Mesenchymal stem cell (in vitro differentiated cells and primary cell): ENCODE results near the gene ACTR3.
A peak's percentile ranks its signal among the peaks of the same experiment; 100 is the strongest.

Experiments used
- DNase-seq: peaks from one replicate; pipeline ENCODE4 v3.0.0-alpha.2; 2013
- H2AFZ ChIP-seq: one replicate; pipeline ENCODE4 v1.6.1; 2013; ENCODE audit warnings: low read depth, mild to moderate bottlenecking, control low read depth, inconsistent platforms, low read length, moderate library complexity
- H2AK5ac ChIP-seq: 2 replicates; pipeline ENCODE4 v1.6.1; 2013; ENCODE audit warnings: low read length, moderate library complexity, mild to moderate bottlenecking, inconsistent platforms; ENCODE audit not compliant: severe bottlenecking
- H2BK120ac ChIP-seq: one replicate; pipeline ENCODE4 v1.6.1; 2013; ENCODE audit warnings: low read depth, mild to moderate bottlenecking, inconsistent platforms, low read length, moderate library complexity
- H2BK12ac ChIP-seq, 2 experiments: one replicate each; pipeline ENCODE4 v1.6.1; 2013; ENCODE audit warnings: inconsistent platforms in 2 of 2, low read length in 2 of 2, mild to moderate bottlenecking in 2 of 2, moderate library complexity in 2 of 2, control low read depth in 1 of 2
- H2BK15ac ChIP-seq: one replicate; pipeline ENCODE4 v1.6.1; 2013; ENCODE audit warnings: mild to moderate bottlenecking, low read depth, inconsistent platforms; ENCODE audit not compliant: poor library complexity, severe bottlenecking
- H2BK5ac ChIP-seq: 2 replicates; pipeline ENCODE4 v1.6.1; 2013; ENCODE audit warnings: low read depth, mild to moderate bottlenecking, low read length, control low read depth, inconsistent platforms; ENCODE audit not compliant: poor library complexity, severe bottlenecking
- H3K14ac ChIP-seq, 2 experiments: one replicate each; pipeline ENCODE4 v1.6.1; 2013; ENCODE audit warnings: inconsistent platforms in 2 of 2, low read length in 2 of 2, control low read depth in 1 of 2, mild to moderate bottlenecking in 1 of 2, moderate library complexity in 1 of 2
- H3K18ac ChIP-seq, 2 experiments: one replicate each; pipeline ENCODE4 v1.6.1; 2013; ENCODE audit warnings: inconsistent platforms in 2 of 2, low read length in 2 of 2, control low read depth in 1 of 2, low read depth in 1 of 2, mild to moderate bottlenecking in 1 of 2
- H3K23ac ChIP-seq, 2 experiments: one replicate each; pipeline ENCODE4 v1.6.1; 2013; ENCODE audit warnings: inconsistent platforms in 2 of 2, low read length in 2 of 2, mild to moderate bottlenecking in 2 of 2, moderate library complexity in 2 of 2, control low read depth in 1 of 2
- H3K27ac ChIP-seq: 2 replicates; pipeline ENCODE4 v1.5.1; 2013; ENCODE audit warnings: mild to moderate bottlenecking, moderate library complexity, low read length, control low read depth, inconsistent platforms; ENCODE audit not compliant: poor library complexity, severe bottlenecking
- H3K27me3 ChIP-seq, 2 experiments: 2 replicates each; pipeline versions ENCODE4 v1.6.1 to v1.7.0; 2013; ENCODE audit warnings: low read length in 2 of 2, mild to moderate bottlenecking in 2 of 2, moderate library complexity in 2 of 2, control low read depth in 1 of 2, inconsistent platforms in 1 of 2; ENCODE audit not compliant: control insufficient read depth in 1 of 2, insufficient read depth in 1 of 2
- H3K36me3 ChIP-seq, 2 experiments: 2 replicates each; pipeline versions ENCODE4 v1.6.1 to v1.7.0; 2013; ENCODE audit warnings: low read length in 2 of 2, control low read depth in 1 of 2, inconsistent platforms in 1 of 2, low read depth in 1 of 2, mild to moderate bottlenecking in 1 of 2; ENCODE audit not compliant: insufficient read depth in 2 of 2, control insufficient read depth in 1 of 2
- H3K4ac ChIP-seq, 2 experiments: one replicate each; pipeline ENCODE4 v1.6.1; 2013; ENCODE audit warnings: inconsistent platforms in 2 of 2, low read length in 2 of 2, mild to moderate bottlenecking in 2 of 2, moderate library complexity in 2 of 2, control low read depth in 1 of 2, low read depth in 1 of 2
- H3K4me1 ChIP-seq: 2 replicates; pipeline ENCODE4 v1.6.1; 2013; ENCODE audit warnings: low read depth, low read length, control low read depth; ENCODE audit not compliant: control insufficient read depth, insufficient read depth
- H3K4me2 ChIP-seq: 2 replicates; pipeline ENCODE4 v1.6.1; 2013; ENCODE audit warnings: low read length, mild to moderate bottlenecking, inconsistent platforms; ENCODE audit not compliant: poor library complexity, severe bottlenecking
- H3K4me3 ChIP-seq, 2 experiments: 2 replicates each; pipeline versions ENCODE4 v1.5.1 to v1.7.0; 2013; ENCODE audit warnings: low read length in 2 of 2, mild to moderate bottlenecking in 2 of 2, control low read depth in 1 of 2, low read depth in 1 of 2; ENCODE audit not compliant: insufficient read depth in 1 of 2
- H3K79me1 ChIP-seq: replicated peaks from 2 replicates; pipeline ENCODE4 v1.6.1; 2013; ENCODE audit warnings: mild to moderate bottlenecking, control low read depth, low read length, inconsistent platforms; ENCODE audit not compliant: poor library complexity, severe bottlenecking
- H3K9ac ChIP-seq: 2 replicates; pipeline ENCODE4 v1.7.0; 2013; ENCODE audit warnings: mild to moderate bottlenecking, low read length, moderate library complexity
- H3K9me3 ChIP-seq: 2 replicates; pipeline ENCODE4 v1.7.0; 2013; ENCODE audit warnings: mild to moderate bottlenecking, low read length; ENCODE audit not compliant: control insufficient read depth
- H4K8ac ChIP-seq: one replicate; pipeline ENCODE4 v1.6.1; 2013; ENCODE audit warnings: inconsistent platforms, mild to moderate bottlenecking, low read length, moderate library complexity
- H4K91ac ChIP-seq: one replicate; pipeline ENCODE4 v1.6.1; 2013; ENCODE audit warnings: mild to moderate bottlenecking, low read length, inconsistent platforms
- WGBS: methylation state at CpG from one replicate; pipeline ENCODE4 v1.1.7; 2013; ENCODE audit warnings: mixed read lengths; 5-methylcytosine and 5-hydroxymethylcytosine counted together

The ACTR3 gene

GRCh38 chr2:113878743-113879142 is 11.1 kb upstream of the ACTR3 start:
- no peak overlapping the region for H3K23ac ChIP-seq
- no peak overlapping the region for H2BK120ac ChIP-seq
- H2BK5ac ChIP-seq = no peak overlapping the region
- H3K27me3 ChIP-seq = no peaks in the 10 kb centered on the region
- H3K14ac ChIP-seq = no peak overlapping the region
- no peaks in the 10 kb centered on the region for H3K9me3 ChIP-seq
- no peak overlapping the region for H2AK5ac ChIP-seq
- peaks cover 0 to 16% of the 10 kb centered on the region in 2 experiments for H3K36me3 ChIP-seq
- H3K18ac ChIP-seq = peak overlapping the region in 1 of 2 experiments; percentile 57
- H3K27ac ChIP-seq = no peak overlapping the region
- no peak for DNase-seq
- no peak overlapping the region for H2AFZ ChIP-seq
- H3K4ac ChIP-seq = peak overlapping the region in 1 of 2 experiments; percentile 4
- no peak overlapping the region for H4K8ac ChIP-seq
- H3K4me2 ChIP-seq = no peak overlapping the region
- H3K4me1 ChIP-seq = no peaks in the 10 kb centered on the region
- H4K91ac ChIP-seq = no peak overlapping the region
- H3K9ac ChIP-seq = peak overlapping the region; percentile 75
- no CpG with 5 or more reads among the region's 1 CpG for WGBS
- peak overlapping the region in 1 of 2 experiments; percentile 77 for H2BK12ac ChIP-seq
- H3K79me1 ChIP-seq = peaks cover 3% of the 10 kb centered on the region
- H2BK15ac ChIP-seq = no peak overlapping the region
- no peak overlapping the region for H3K4me3 ChIP-seq

DNA sequence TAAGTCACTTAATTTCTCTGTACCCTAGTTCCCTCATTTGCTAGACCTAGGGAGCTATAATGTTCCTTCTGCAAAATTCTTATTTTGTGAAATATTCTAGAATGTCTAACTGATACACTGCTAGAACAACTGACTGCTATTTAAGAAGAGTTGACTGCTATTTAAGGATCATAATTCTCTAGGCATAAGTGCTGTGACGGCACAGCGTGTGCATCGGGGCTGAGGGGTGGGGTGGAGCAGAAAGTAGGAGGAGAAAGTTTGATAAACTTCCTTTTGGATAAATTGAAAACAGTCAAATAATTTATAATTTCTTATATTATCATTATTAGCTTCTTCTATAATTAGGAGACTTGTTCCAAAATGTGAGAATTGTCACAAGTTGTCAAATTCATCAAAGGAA is 10.4 kb upstream of the ACTR3 start:
- no peak overlapping the region for H4K91ac ChIP-seq

DNA sequence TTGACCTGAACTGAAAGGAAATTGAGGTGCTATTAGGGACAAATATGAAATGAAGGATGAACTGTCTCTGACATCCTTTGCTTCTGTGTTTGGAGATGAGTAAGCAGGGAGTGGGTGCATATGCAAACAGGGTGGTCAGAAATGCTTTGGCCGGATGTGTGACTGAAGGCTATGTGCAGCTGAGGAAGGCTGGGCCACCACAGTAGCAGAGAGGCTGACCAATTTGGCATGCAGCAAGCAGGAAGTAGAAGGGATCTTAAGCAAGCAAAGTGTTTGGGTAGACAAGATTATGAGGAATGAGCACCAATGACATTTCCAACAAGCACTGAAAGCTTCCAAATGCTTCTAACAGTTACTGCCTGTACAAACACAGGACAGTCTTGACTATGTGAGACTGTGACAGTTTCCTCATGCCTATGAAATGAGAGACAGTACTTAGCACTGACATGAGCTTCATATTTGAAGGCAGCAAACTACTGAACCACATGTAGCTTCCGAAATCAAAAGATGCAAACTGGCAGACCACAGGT is 3.3 kb upstream of the ACTR3 start:
- Histone ChIP-seq H3K79me1 (peaks cover 14% of the 10 kb centered on the region), H2AK5ac (peak overlapping the region; percentile 30), H2AFZ (no peak overlapping the region), H3K4ac (no peak overlapping the region), H3K27ac (peak overlapping the region; percentile 54), H3K27me3 (no peaks in the 10 kb centered on the region), H3K14ac (no peak overlapping the region), H3K23ac (no peak overlapping the region), H4K91ac (no peak overlapping the region), H2BK120ac (no peak overlapping the region), H3K18ac (peak overlapping the region in 1 of 2 experiments; percentile 79), H3K36me3 (peaks cover 0 to 11% of the 10 kb centered on the region in 2 experiments), H3K4me1 (peaks cover 8% of the 10 kb centered on the region), H3K4me2 (no peak overlapping the region), H2BK15ac (no peak overlapping the region), H3K4me3 (peak overlapping the region in 1 of 2 experiments; percentile 87), H2BK12ac (no peak overlapping the region), H4K8ac (peak overlapping the region; percentile 35), H2BK5ac (no peak overlapping the region), H3K9ac (peak overlapping the region; percentile 45), H3K9me3 (no peaks in the 10 kb centered on the region)
- 5% methylated on average over 1 of the region's 2 CpGs for WGBS
- peak; percentile 85 for DNase-seq

More for the DNA sequence above, 10.4 kb upstream of the ACTR3 start:
- DNase-seq = no peak
- Histone ChIP-seq H3K9ac (no peak overlapping the region), H3K4ac (no peak overlapping the region), H3K18ac (no peak overlapping the region), H3K79me1 (peaks cover 4% of the 10 kb centered on the region), H3K14ac (no peak overlapping the region), H2AK5ac (no peak overlapping the region), H3K36me3 (peaks cover 0 to 16% of the 10 kb centered on the region in 2 experiments), H4K8ac (no peak overlapping the region), H2BK5ac (no peak overlapping the region), H3K4me1 (no peaks in the 10 kb centered on the region), H3K9me3 (no peaks in the 10 kb centered on the region), H3K27ac (no peak overlapping the region), H3K27me3 (no peaks in the 10 kb centered on the region), H2BK120ac (no peak overlapping the region), H3K4me3 (no peak overlapping the region), H3K4me2 (no peak overlapping the region), H2AFZ (no peak overlapping the region), H3K23ac (no peak overlapping the region), H2BK12ac (no peak overlapping the region), H2BK15ac (no peak overlapping the region)
- no CpG with 5 or more reads among the region's 3 CpGs for WGBS

DNA sequence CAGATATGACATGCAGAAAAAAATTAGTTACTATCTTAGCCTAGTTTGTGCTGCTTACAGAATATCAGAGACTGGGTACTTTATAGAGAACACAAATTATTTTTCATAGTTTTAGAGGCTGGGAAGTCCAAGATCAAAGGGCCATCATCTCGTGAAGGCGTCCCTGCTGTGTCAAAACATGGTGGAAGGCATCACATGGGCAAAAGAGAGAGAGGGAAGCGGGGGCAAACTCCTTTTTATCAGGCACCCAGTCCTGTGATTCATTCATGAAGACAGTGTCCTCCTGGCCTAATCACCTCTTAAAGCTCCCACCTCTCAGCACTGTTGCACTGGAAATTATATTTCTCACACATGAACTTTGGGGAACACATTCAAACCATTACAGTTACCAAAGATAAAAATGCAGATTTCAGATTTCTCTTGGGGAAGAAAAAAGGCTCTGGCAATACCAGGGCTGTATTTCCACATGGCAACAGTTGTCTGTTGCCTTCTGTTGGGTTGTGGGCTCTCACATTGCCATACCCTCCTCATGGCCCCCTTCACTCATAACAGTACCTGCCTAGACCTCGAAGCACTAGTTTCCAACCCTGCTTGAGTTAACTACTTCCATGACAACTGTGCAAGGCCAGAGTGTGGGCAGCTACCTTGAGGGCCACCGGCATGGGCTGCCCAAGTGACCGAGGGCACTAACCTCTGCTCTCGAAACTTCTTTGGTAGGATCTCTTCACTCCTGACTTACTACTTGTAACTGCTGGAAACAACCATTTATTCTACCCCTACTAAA is 2.7 kb upstream of the ACTR3 start:
- Histone ChIP-seq H2BK120ac (no peak overlapping the region), H3K4ac (peak overlapping the region in 1 of 2 experiments; percentile 41), H3K18ac (peak overlapping the region; percentile 42 to 87), H3K36me3 (peaks cover 0 to 6% of the 10 kb centered on the region in 2 experiments), H4K91ac (peak overlapping the region; percentile 58), H4K8ac (peak overlapping the region; percentile 2), H3K4me3 (peak overlapping the region in 1 of 2 experiments; percentile 87), H2BK12ac (peak overlapping the region; percentile 65 to 93), H2BK5ac (no peak overlapping the region), H3K14ac (peak overlapping the region in 1 of 2 experiments; percentile 49), H3K23ac (no peak overlapping the region), H3K9ac (peak overlapping the region; percentile 45), H2AFZ (no peak overlapping the region), H2BK15ac (peak overlapping the region; percentile 62), H3K9me3 (no peaks in the 10 kb centered on the region), H3K4me1 (peaks cover 8% of the 10 kb centered on the region), H3K79me1 (peaks cover 14% of the 10 kb centered on the region), H3K4me2 (no peak overlapping the region), H3K27me3 (no peaks in the 10 kb centered on the region), H2AK5ac (peak overlapping the region; percentile 30), H3K27ac (peak overlapping the region; percentile 54)
- WGBS = 88% methylated on average over 6 of the region's 7 CpGs
- no peak for DNase-seq
